Endometrial microvascular endothelial cells (primary cell): ENCODE measurements around the gene PAK2. TPM values are rescaled to one million over a fixed set of nuclear protein-coding genes. Genes with fewer than 3 reads are reported as not detected.

ENCODE experiments used
- in situ Hi-C: cut with HindIII; loops from 2 replicates; pipeline ENCODE4 v1.10.0; 2017; ENCODE audit warnings: low sequenced_read_pairs, low pct_unique_long_range_greater_than_20kb; ENCODE audit errors: inconsistent ontology term
- total RNA-seq: library from RNA; depleted of rRNA; stranded (reverse); fragments of >200 nt; gene quantifications from one replicate; pipeline ENCODE4 v1.2.3, GENCODE V29; 2015; ENCODE audit errors: inconsistent ontology term

Gene PAK2
- total RNA-seq, 1 donor from 2014 or later = 78.7 TPM

GRCh38 chr3:196774191-196774820 lies 34.6 kb downstream of the PAK2 start:
- in situ Hi-C loops = no loop called here

- in situ Hi-C loops = no loop called here
Measured at GRCh38 chr3:196774848-196775422, 35.3 kb downstream of the PAK2 start.

- in situ Hi-C loops = no loop called here
Measured at GRCh38 chr3:196775938-196776337, 36.3 kb downstream of the PAK2 start.

- in situ Hi-C loops = no loop called here
Measured at GRCh38 chr3:196777836-196778235, 38.2 kb downstream of the PAK2 start.

- in situ Hi-C loops = no loop called here
Measured at GRCh38 chr3:196778755-196779154, 39.1 kb downstream of the PAK2 start.

GRCh38 chr3:196782511-196782910 lies 42.9 kb downstream of the PAK2 start:
- in situ Hi-C loops = no loop called here

GRCh38 chr3:196788528-196788927 lies 48.9 kb downstream of the PAK2 start:
- in situ Hi-C loops = no loop called here

- in situ Hi-C loops = no loop called here
Measured at GRCh38 chr3:196789885-196790359, 50.3 kb downstream of the PAK2 start.

- in situ Hi-C loops = no loop called here
Measured at GRCh38 chr3:196790636-196791035, 51.0 kb downstream of the PAK2 start.

- in situ Hi-C loops = no loop called here
Measured at GRCh38 chr3:196792771-196793170, 53.1 kb downstream of the PAK2 start.

GRCh38 chr3:196793246-196793645 lies 53.6 kb downstream of the PAK2 start:
- in situ Hi-C loops = no loop called here

GRCh38 chr3:196794467-196794866 lies 54.8 kb downstream of the PAK2 start:
- in situ Hi-C loops = no loop called here

- in situ Hi-C loops = no loop called here
Measured at GRCh38 chr3:196796317-196796716, 56.7 kb downstream of the PAK2 start.

GRCh38 chr3:196800742-196801434 lies 61.2 kb downstream of the PAK2 start:
- in situ Hi-C loops = no loop called here

GRCh38 chr3:196803891-196804468 lies 64.3 kb downstream of the PAK2 start:
- in situ Hi-C loops = no loop called here

- in situ Hi-C loops = no loop called here
Measured at GRCh38 chr3:196804773-196805172, 65.1 kb downstream of the PAK2 start.

- in situ Hi-C loops = no loop called here
Measured at GRCh38 chr3:196810963-196811581, 71.4 kb downstream of the PAK2 start.

- in situ Hi-C loops = no loop called here
Measured at GRCh38 chr3:196812853-196813252, 73.2 kb downstream of the PAK2 start.

- in situ Hi-C loops = no loop called here
Measured at GRCh38 chr3:196813903-196814302, 74.2 kb downstream of the PAK2 start.
